Stimulated activated CD8-positive, alpha-beta memory T cell treated with anti-CD3 and anti-CD28 coated beads, Interleukin-7, amount 100 ng/mL, for 48 hours (primary cell): ENCODE measurements around the gene CDK17.
"Not testable (repeated sequence)": the region's sequence is repeated elsewhere in the genome, so short reads cannot be mapped to it uniquely, and the experiment has no call there.

ENCODE experiments used
- DNase-seq, 2 donors: peaks; one replicate each; pipeline ENCODE4 v3.0.0-alpha.2; 2020; ENCODE audit warnings: low read depth in 1 of 2; ENCODE audit errors: extremely low read depth in 1 of 2

The CDK17 gene

DNA sequence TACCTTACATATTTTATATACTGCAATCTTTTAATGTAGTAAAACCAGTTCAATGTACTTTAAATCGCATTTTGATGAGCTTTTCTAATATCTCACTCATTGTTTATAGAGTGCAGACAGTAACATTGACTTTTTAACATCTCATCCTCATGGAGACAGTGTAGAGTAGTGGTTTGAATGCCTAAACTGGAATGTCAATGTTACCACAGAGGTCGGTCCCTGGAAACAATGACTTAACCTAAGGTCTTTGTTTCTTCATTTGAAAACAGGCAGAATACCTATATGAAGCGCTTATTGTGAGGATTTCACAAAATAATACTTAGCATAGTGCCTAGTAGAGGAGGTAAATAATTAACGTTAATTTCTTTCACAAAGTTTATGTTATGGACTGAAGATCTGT lies 5.0 kb downstream of the CDK17 start:
- no peak for DNase-seq

GRCh38 chr12:96393229-96393628 lies 7.0 kb downstream of the CDK17 start:
- not testable (repeated sequence) for DNase-seq

- no peak for DNase-seq
Observed at GRCh38 chr12:96392397-96392796, 7.8 kb downstream of the CDK17 start.

DNA sequence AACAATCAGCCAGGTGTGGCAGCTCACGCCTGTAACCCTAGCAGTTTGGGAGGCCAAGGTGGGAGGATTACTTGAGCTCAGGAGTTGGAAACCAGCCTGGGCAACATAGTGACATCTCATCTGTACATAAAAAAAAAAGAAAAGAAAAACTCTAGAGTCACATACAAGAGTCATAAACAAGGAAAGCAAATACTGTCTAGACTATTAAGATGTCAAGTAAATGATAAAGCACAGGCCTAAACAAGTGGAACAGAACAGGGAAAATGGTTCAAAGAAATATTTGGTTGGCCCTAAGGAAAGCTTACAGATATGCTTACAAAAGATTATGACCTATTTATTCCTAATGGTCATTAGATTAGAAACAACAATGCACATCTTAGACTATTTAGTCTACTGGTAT lies 12.3 kb downstream of the CDK17 start:
- DNase-seq = no peak

- no peak for DNase-seq
Observed at GRCh38 chr12:96386794-96387193, 13.4 kb downstream of the CDK17 start.

DNA sequence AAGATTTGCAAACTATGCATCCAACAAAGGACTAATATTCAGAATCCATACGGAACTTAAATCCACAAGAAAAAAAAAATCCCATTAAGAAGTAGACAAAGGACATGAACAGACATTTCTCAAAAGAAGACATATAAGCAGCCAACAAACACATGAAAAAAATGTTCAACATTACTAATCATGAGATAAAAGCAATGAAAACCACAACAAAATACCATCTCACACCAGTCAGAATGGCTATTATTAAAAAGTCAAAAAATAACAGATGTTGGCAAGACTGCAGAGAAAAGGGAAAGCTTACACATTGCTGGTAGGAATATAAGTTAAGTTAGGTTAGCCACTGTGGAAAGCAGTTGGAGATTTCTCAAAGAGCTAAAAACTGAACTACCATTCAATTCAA lies 16.2 kb downstream of the CDK17 start:
- no peak for DNase-seq

DNA sequence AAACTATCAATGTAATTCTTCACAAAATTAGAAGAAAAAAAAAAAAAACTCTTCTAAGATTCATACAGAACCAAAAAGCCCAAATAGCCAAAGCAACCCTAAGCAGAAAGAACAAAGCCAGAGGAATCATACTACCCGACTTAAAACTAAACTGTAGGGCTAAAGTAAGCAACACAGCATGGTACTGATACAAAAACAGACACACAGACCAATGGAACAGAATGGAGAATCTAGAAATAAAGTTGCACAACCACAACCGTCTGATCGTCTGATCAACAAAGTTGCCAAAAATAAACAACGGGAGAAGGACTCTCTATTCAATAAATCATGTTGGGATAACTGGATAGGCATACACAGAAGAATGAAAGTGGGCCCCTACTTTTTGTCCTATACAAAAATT lies 16.9 kb downstream of the CDK17 start:
- no peak for DNase-seq

GRCh38 chr12:96379743-96380142 lies 20.5 kb downstream of the CDK17 start:
- not testable (repeated sequence) for DNase-seq

DNA sequence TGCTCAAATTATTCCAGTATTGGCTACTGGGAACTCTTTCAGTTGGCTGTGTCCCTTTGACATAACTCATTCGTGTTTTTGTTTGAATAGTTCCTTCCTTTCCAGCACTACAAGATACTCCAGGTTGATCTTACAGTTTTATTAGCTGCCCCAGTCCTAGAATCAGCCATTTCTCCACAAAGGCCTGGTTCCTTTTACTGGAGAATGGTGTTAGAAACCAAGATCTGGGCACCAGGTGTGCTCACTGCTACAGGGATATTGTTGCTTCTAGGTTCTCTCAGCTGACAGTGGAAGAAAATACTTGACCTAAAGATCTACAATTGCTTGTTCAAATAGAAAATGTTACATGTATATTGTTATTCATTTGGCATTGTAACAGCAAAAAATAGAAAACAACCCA lies 21.9 kb downstream of the CDK17 start:
- DNase-seq = no peak

DNA sequence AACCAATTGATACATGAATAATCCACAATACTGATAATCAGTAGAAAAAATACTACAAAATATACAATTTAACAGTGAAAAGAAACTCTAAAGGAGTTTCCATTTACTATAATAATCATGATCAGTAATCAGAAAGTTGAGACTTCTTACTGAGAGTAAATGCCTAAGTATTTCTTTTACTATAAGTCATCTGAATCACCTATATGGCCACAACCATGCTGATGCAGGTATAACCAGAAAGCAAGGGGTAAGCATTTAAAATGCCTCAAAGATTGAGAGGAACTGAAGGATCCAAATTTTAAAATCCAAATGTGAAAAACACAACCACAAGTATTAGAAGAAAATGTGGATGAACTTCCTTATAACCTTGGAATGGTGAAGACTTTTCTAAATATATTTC lies 23.4 kb downstream of the CDK17 start:
- DNase-seq = no peak

DNA sequence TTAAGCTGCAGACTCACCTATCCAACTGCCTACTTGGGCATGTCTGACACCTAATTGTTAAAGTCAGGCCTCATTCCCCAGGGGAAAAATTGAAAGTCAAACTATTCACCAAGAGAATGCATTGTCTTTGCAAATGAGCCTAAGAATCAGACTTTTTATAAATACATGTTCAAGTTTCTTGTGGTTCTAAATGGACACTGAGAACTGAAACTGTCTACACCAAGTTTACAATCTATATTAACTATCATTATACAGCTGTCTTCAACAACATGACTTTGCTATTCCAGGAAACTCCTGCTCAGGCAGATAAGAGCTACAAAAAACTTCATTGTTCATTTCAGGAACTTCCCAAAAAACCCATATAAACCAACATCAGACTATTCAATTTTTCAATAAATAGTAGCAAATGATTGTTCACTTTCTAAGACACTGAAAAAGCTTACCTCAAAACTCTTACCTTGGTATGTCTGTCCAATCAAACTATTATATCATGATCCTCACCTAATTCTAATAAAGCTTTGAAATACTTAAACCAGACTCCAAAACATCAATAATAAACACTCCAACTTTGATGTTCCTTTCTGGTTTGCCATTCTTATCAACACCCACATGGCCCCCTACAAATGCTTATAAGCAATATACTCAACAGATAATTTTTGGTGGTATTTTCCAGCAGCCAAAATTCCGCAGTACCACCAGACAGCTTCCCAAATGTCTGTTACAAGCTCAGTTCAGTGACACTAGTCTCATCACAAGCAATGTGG lies 24.2 kb downstream of the CDK17 start:
- no peak for DNase-seq

- no peak for DNase-seq
Observed at GRCh38 chr12:96375170-96375569, 25.1 kb downstream of the CDK17 start.

DNA sequence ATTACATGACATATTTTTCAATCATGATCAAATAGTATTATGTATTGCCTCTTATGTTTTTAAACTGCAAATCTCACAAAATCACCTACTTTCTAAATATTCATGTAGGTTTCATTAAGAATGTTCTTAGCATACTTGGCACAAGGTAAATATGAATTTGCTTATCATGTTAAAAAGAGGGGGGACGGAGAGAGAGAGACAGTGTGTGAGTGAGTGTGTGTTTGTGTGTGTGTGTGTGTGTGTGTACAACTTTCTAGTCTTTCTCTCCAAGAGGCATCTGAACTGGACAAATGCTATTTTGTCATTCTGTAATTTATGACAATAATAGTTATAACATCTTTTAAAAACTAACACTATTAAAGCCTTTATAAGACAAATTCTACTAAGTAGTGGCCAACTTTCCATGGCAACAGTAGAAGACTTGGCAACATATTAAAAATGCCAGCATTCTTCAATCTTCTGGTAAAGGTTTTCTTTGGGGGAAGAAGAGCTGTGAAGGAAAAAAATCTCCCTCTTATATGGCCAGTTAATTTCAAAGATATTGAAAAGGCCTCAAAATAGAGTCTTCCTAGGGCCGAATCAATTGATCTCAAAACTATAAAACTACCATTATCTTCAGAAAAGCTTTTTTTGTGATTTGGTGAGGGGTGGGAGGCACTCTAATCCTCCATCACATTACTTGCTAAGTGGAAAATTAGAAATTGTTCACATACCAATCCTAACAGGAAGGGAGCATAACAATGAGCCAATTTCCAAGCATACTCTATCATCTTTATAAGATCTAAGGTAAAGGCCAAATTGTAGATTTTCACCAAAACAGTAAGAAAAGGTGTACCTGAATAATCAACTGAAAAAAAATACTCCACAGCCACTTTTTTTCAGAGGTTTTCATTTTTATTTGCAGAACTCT lies 28.2 kb downstream of the CDK17 start:
- no peak for DNase-seq

DNA sequence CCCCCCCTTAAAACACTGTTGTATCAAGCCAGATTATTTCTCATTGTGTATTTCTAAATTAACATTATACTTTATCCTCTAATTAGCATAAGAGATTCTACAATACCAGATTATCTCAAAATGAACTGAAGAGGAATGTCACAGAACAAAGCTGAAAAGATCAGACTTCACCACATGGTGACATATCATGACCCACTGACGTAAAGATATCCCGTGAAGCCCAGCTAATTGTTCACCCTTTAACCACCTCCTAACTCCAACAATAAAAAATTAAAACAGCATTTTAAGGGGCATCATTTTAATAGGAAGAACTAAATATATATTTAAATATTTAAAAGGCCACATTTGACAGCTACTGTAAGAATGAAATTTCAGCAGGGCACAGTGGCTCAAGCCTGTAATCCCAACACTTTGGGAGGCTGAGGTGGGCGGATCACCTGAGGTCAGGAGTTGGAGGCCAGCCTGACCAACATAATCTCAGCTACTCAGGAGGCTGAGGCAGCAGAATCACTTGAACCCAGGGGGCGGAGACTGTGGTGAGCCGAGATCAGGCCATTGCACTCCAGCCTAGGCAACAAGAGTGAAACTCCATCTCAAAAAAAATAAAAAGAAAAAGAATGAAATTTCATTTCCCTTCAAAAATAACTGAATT lies 29.0 kb downstream of the CDK17 start:
- no peak for DNase-seq

DNA sequence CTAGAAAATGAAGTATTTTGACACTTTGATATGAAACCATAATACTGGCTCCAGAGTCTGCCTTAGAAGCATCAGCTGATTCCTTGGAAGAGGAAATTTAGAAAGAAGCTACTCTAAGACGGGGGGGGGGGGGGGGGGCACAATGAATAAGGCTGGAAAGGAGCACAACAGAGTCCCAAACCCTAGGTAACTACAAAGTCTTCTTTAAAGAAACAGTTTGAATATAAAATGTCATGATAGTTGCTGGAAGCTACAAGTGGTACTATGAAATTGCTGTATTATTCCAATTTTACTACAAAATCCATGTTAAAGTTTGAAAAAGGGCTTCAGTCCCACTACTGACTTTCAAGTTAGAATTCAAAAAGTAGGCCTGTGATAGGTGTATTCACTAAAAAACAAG lies 31.6 kb downstream of the CDK17 start:
- DNase-seq = no peak

DNA sequence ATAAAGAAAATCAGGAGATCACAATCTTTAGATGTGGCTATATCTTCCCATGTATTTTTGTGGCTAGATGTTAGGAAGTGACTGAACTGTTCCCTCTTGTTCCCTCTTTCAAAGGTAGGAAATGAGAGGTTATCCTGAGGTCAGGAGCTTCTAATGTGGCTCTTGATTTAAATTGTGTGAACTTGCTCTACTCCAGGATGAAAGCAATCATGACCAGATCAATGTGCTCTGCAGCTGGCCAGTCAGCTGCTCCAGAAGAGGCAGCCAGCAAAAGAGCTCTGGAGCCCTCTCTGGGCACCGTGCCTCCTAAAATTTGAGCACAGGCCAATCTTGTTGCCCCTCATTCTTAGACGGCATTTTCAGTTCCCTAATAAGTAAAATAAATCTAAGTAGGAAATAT lies 32.0 kb downstream of the CDK17 start:
- DNase-seq = no peak

DNA sequence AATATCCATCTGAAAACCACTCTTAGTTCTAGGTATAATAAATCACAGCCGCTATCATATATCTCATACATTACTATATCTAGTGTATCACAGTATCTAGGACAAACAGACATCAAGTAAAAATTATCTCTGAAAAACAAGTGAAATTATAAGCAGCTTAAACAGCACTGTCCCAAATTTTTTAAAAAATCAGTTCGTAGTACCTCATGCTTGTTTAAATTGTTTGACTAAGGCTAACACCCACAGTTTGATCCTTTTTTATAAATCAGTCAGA lies 33.9 kb downstream of the CDK17 start:
- no peak for DNase-seq

GRCh38 chr12:96365604-96366380 lies 34.4 kb downstream of the CDK17 start:
- DNase-seq = no peak

GRCh38 chr12:96364092-96364700 lies 36.0 kb downstream of the CDK17 start:
- DNase-seq = no peak

- no peak for DNase-seq
Observed at GRCh38 chr12:96361074-96361473, 39.2 kb downstream of the CDK17 start.

- DNase-seq = no peak
Observed at GRCh38 chr12:96360550-96360949, 39.7 kb downstream of the CDK17 start.
